K562 (cell line): ENCODE results near the gene CELSR1. TPM values are rescaled to one million over a fixed set of nuclear protein-coding genes. Genes with fewer than 3 reads are reported as not detected.
A peak's percentile ranks its signal among the peaks of the same experiment; 100 is the strongest.

Source experiments
- ATAC-seq: fragments of 200-7000 bp; cut with Tn5 transposase; 3 replicates; pipeline ENCODE4 v1.9.1; 2020; ENCODE audit warnings: moderate library complexity
- BruUV-seq: library from RNA; stranded (reverse); fragments of 400-500 nt; replicated peaks from 2 replicates; lab custom pipeline; 2021; lab: Mats Ljungman, UMichigan
- CTCF ChIA-PET: fragments of 300-600 bp; formaldehyde crosslinking; extraction: SDS; loops from one replicate; lab custom pipeline; 2021; ENCODE audit warnings: low intra/inter-chr PET ratio; lab: Yijun Ruan, JAX
- POLR2A ChIA-PET: fragments of 300-600, 350-650 bp; sonication (Branson Sonifier 250); formaldehyde crosslinking; extraction: SDS; loops from one replicate; lab custom pipeline; 2021; ENCODE audit warnings: antibody characterized with exemption, inconsistent platforms; lab: Yijun Ruan, JAX
- DNase-seq, 4 experiments: peaks; one replicate each; pipeline versions ENCODE4 v3.0.0 to v3.0.0-alpha.2; 2011 to 2018; ENCODE audit warnings: low spot score in 3 of 4, mixed read lengths in 3 of 4; ENCODE audit errors: extremely low read depth in 1 of 4
- FAIRE-seq: peaks from 2 replicates; lab custom pipeline; 2011; peaks lifted over from hg19 to GRCh38; lab: Jason Lieb, UNC
- H2AFZ ChIP-seq: 2 replicates; pipeline ENCODE4 v1.6.0; 2011; ENCODE audit warnings: low read depth, low read length, control low read depth, inconsistent platforms
- H3K27ac ChIP-seq: fragments of 200-600 bp; 3 replicates; pipeline ENCODE4 v1.8.0; 2011; ENCODE audit warnings: low read depth, mild to moderate bottlenecking, control low read depth, inconsistent platforms, low read length, moderate library complexity, mixed read lengths; ENCODE audit errors: extremely low read depth
- H3K27me3 ChIP-seq, 2 experiments: fragments of 300-600 bp in 1 of 2; 2 replicates in 1 of 2; 3 replicates in 1 of 2; pipeline versions ENCODE4 v1.6.0 to v1.8.0; 2011; ENCODE audit warnings: inconsistent platforms in 2 of 2, low read length in 2 of 2, mild to moderate bottlenecking in 1 of 2, mixed read lengths in 1 of 2, moderate library complexity in 1 of 2; ENCODE audit not compliant: control insufficient read depth in 2 of 2, insufficient read depth in 2 of 2
- H3K36me3 ChIP-seq: fragments of 300-600 bp; 3 replicates; pipeline ENCODE4 v1.8.0; 2011; ENCODE audit warnings: mild to moderate bottlenecking, low read length, inconsistent platforms; ENCODE audit not compliant: control insufficient read depth, insufficient read depth
- H3K4me1 ChIP-seq, 2 experiments: fragments of 200-600 bp in 1 of 2; replicated peaks in 1 of 2; 2 replicates in 1 of 2; 3 replicates in 1 of 2; pipeline versions ENCODE4 v1.5.1 to v1.8.0; 2011; ENCODE audit warnings: inconsistent platforms in 2 of 2, low read length in 2 of 2, mild to moderate bottlenecking in 1 of 2, mixed read lengths in 1 of 2, moderate library complexity in 1 of 2; ENCODE audit not compliant: control insufficient read depth in 2 of 2, insufficient read depth in 2 of 2
- H3K4me2 ChIP-seq: 2 replicates; pipeline ENCODE4 v1.6.1; 2011; ENCODE audit warnings: low read length, control low read depth, inconsistent platforms, mixed read lengths; ENCODE audit not compliant: insufficient read depth
- H3K4me3 ChIP-seq: fragments of 200-600 bp; sonication (generic), shearing (Covaris generic); 2 replicates; pipeline ENCODE4 v1.5.1; 2016; ENCODE audit warnings: control low read depth, inconsistent platforms
- H3K79me2 ChIP-seq: fragments of 200-600 bp; 3 replicates; pipeline ENCODE4 v1.8.0; 2011; ENCODE audit warnings: low read length, inconsistent platforms; ENCODE audit not compliant: control insufficient read depth, insufficient read depth
- H3K9ac ChIP-seq, 2 experiments: 2 replicates each; pipeline versions ENCODE4 v1.6.0 to v1.6.1; 2011; ENCODE audit warnings: low read depth in 2 of 2, low read length in 2 of 2, control low read depth in 1 of 2, inconsistent platforms in 1 of 2, mild to moderate bottlenecking in 1 of 2, mixed read lengths in 1 of 2; ENCODE audit not compliant: insufficient read depth in 1 of 2
- H3K9me1 ChIP-seq: one replicate; pipeline ENCODE4 v1.6.0; 2011; ENCODE audit warnings: inconsistent platforms, mild to moderate bottlenecking, low read length, moderate library complexity; ENCODE audit not compliant: control insufficient read depth, insufficient read depth
- H3K9me3 ChIP-seq: replicated peaks from 2 replicates; pipeline ENCODE4 v1.5.1; 2011; ENCODE audit warnings: low read depth, low read length, inconsistent platforms; ENCODE audit not compliant: control insufficient read depth, insufficient read depth
- H4K20me1 ChIP-seq: replicated peaks from 2 replicates; pipeline ENCODE4 v1.6.1; 2011; ENCODE audit warnings: low read length, inconsistent platforms, mixed read lengths; ENCODE audit not compliant: control insufficient read depth, insufficient read depth
- FOXJ2 ChIP-seq: fragments of 200-800 bp; sonication (Bioruptor generic); IDR thresholded peaks from 2 replicates; pipeline ENCODE4 v1.6.1; 2016; ENCODE audit warnings: missing genetic modification characterization, missing compliant biosample characterization
- HDGF ChIP-seq: fragments of 450-650 bp; IDR thresholded peaks from 2 replicates; pipeline ENCODE4 v1.6.1; 2016
- NCOA1 ChIP-seq: fragments of 450-650 bp; IDR thresholded peaks from 2 replicates; pipeline ENCODE4 v1.6.1; 2016; ENCODE audit warnings: low read depth
- NR2C1 ChIP-seq, 2 experiments: fragments of 450-650 bp; IDR thresholded peaks; 2 replicates each; pipeline ENCODE4 v1.6.1; 2017; ENCODE audit warnings: mild to moderate bottlenecking in 2 of 2, antibody characterized with exemption in 1 of 2, inconsistent platforms in 1 of 2, missing compliant biosample characterization in 1 of 2, missing genetic modification characterization in 1 of 2
- NR2F6 ChIP-seq: fragments of 450-650 bp; formaldehyde crosslinking; IDR thresholded peaks from 2 replicates; pipeline ENCODE4 v1.4.0; 2020; ENCODE audit warnings: mild to moderate bottlenecking
- PHF8 ChIP-seq: fragments of 200-600 bp; sonication (generic); IDR thresholded peaks from 2 replicates; pipeline ENCODE4 v1.6.1; 2012; ENCODE audit warnings: mixed run types, mild to moderate bottlenecking, inconsistent platforms, low read length, moderate library complexity, borderline replicate concordance
- RBM25 ChIP-seq: fragments of 200-400 bp; formaldehyde crosslinking; IDR thresholded peaks from 2 replicates; pipeline ENCODE4 v1.6.1; 2018; ENCODE audit warnings: low read length, low read depth, moderate library complexity; ENCODE audit not compliant: severe bottlenecking
- TSC22D4 ChIP-seq: fragments of 450-650 bp; IDR thresholded peaks from 2 replicates; pipeline ENCODE4 v1.6.1; 2016; ENCODE audit warnings: missing genetic modification characterization, missing biosample characterization, control low read depth
- U2AF1 ChIP-seq: fragments of 200-400 bp; formaldehyde crosslinking; optimal IDR thresholded peaks from 2 replicates; pipeline ENCODE3; 2017; ENCODE audit warnings: mild to moderate bottlenecking, low read depth, low read length, moderate library complexity
- ZC3H11A ChIP-seq: IDR thresholded peaks from 2 replicates; pipeline ENCODE4 v1.6.1; 2012; ENCODE audit warnings: low read depth, low read length, improper control_type of control experiment
- ZNF175 ChIP-seq: fragments of 200-800 bp; sonication (Bioruptor generic); IDR thresholded peaks from 2 replicates; pipeline ENCODE4 v1.6.1; 2016; ENCODE audit warnings: low read depth, mild to moderate bottlenecking, missing genetic modification characterization, missing compliant biosample characterization
- ZNF408 ChIP-seq: fragments of 250-450 bp; sonication (Bioruptor Pico); IDR thresholded peaks from 2 replicates; pipeline ENCODE4 v1.4.0; 2020; ENCODE audit warnings: low read depth, mild to moderate bottlenecking, moderate library complexity
- ZNF444 ChIP-seq: fragments of 250-450 bp; sonication (Bioruptor Pico); IDR thresholded peaks from 2 replicates; pipeline ENCODE4 v1.4.0; 2020; ENCODE audit warnings: mild to moderate bottlenecking, moderate library complexity
- WGBS: fragments of 100-300 bp; shearing (Covaris generic); methylation state at CpG from one replicate; pipeline ENCODE4 v1.1.6; 2016; ENCODE audit warnings: low coverage, mixed read lengths; ENCODE audit not compliant: insufficient coverage; ENCODE audit errors: missing lambda C conversion rate; 5-methylcytosine and 5-hydroxymethylcytosine counted together
- in situ Hi-C: fragments of 300-500 bp; cut with MboI; formaldehyde crosslinking; loops from 4 replicates; pipeline ENCODE4 v1.15.0; 2018; ENCODE audit warnings: inconsistent platforms, mixed read lengths
- intact Hi-C: fragments of 100-400 bp; cut with micrococcal nuclease; formaldehyde crosslinking; loops from 2 replicates; pipeline ENCODE4 v1.14.2; 2022
- polyA plus RNA-seq, 8 experiments: library from polyadenylated mRNA; depleted of rRNA in 4 of 8; stranded (reverse) in 5 of 8; unstranded in 3 of 8; fragments of >200 nt; fragmentation: Nextera tagmentation in 2 of 8; fragmentation: Illumina TruSeq in 1 of 8; extraction: Ambion mirVana in 2 of 8; extraction: Trizol in 1 of 8; gene quantifications; 2 replicates each; pipeline versions ENCODE4 v1.2.1 to v1.2.3, GENCODE V29; 2011 to 2014; ENCODE audit warnings: inconsistent platforms in 1 of 8, missing spikeins in 1 of 8
- total RNA-seq, 7 experiments: library from RNA; depleted of rRNA in 6 of 7; stranded (reverse); fragments of >200 nt in 6 of 7; fragmentation: Illumina TruSeq in 2 of 7; extraction: Trizol in 2 of 7; gene quantifications; 2 replicates each; pipeline versions ENCODE4 v1.2.1 to v1.2.3, GENCODE V29; 2011 to 2021; ENCODE audit warnings: low replicate concordance in 1 of 7
- TF ChIP-seq, protein P1 (sequence below), 2 experiments: fragments of 450-650 bp in 1 of 2; sonication (generic) in 1 of 2; formaldehyde crosslinking in 1 of 2; IDR thresholded peaks in 1 of 2; conservative IDR thresholded peaks in 1 of 2; 2 replicates each; pipeline versions ENCODE4 v1.6.1 to v1.8.1; 2016 to 2023; ENCODE audit warnings: mild to moderate bottlenecking in 2 of 2, moderate library complexity in 2 of 2, inconsistent platforms in 1 of 2, missing genetic modification reagents in 1 of 2

The CELSR1 gene
- total and polyA plus RNA-seq, 9 of the 15 experiments (the other 6 are each of a cell fraction or from before 2014, with no cell fraction given) = under 0.01 to 0.09 TPM; not detected in 7

DNA sequence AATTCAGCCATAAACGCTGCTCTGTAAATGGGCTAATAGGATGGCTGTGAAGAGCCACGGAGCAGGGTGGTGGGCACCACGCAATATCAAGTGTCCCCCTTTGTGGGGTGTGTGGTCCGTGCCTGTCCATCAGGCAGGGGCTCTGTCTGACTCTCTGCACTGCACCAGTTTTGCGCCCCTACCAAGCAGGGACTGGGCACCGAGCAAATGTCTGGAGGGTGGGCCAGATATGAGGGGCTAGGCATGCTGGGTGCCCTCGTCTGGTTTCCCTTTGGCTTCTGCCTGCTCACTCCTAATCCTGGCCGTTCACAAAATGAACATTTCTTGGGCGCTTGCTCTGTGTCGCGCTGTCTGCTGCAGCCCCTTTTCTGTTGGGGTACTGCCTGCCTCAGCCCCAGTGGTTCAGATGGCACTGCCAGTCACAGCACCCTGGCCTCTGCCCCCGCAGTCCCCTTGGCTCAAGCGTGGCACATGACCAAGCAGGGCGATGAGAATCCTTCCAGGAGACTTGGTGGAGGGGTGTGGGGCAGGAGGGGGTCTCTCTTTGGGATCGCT is 37.1 kb upstream of the CELSR1 start:
- Histone ChIP-seq H3K79me2 (peaks cover 23% of the 10 kb centered on the region), H4K20me1 (no peaks in the 10 kb centered on the region), H3K27ac (no peak overlapping the region), H3K36me3 (no peaks in the 10 kb centered on the region), H3K9me3 (0 out of 2 replicates have a peak, but pooled peaks cover 2% of the 10 kb centered on the region), H2AFZ (no peak overlapping the region), H3K27me3 (no peaks in the 10 kb centered on the region), H3K9ac (peak overlapping the region in 1 of 2 experiments; percentile 74; a peak in 2 of 4 replicates), H3K4me1 (peaks cover 29 to 46% of the 10 kb centered on the region in 2 experiments), H3K4me3 (no peak overlapping the region), H3K9me1 (no peaks in the 10 kb centered on the region), H3K4me2 (no peak overlapping the region)
- no peak for FAIRE-seq
- DNase-seq = no peak
- no peak for ATAC-seq
- TF ChIP-seq NR2C1 (IDR thresholded peaks at IDR 0.05) (no peak), NR2C1 (tag; IDR thresholded peaks at IDR 0.05) (no peak), FOXJ2 (tag) (no peak), NR2F6 (CRISPR knock-in tag) (no peak)
- no TSS peak for BruUV-seq
- 71% methylated on average over 8 of the region's 15 CpGs for WGBS
- intact Hi-C loops (no loop called here), in situ Hi-C loops (no loop called here)
- CTCF ChIA-PET = no interaction called here
- POLR2A ChIA-PET = interaction anchor here (0.9 kb wide), 1 partner anchor 24 kb away, joined by 4 read pairs; no protein-coding TSS in a partner anchor

DNA sequence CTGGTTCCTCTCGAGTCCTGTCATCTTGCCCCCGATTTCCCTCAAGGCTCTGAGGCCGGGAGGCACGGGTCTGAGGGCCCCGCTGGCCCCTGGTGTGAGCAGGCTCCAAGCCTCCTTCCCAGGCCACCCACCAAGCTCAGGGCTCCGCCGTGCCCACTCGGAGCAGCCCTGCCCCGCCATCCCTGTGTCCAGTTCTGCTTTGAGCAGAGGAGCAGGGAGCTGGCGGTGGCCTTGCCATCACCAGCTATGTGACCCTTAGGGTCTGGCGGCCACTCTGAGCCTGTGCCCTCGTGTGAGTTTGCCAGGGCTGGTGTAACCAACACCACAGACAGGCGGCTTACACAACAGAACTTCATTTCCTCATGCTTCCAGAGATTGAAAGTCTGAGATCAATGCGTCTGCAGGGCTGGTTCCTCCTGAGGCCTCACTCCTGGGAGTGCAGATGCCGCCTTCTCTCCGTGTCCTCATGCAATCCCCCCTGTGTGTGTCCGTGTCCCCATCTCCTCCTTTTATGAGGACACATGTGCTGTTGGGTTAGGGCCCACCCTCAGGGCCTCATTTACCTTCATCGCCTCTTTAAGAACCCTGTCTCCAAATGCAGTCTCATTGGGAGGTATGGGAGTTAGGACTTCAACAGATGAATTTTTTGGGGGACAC is 36.5 kb upstream of the CELSR1 start:
- ChIA-PET POLR2A (no interaction called here), CTCF (no interaction called here)
- H4K20me1 ChIP-seq = no peaks in the 10 kb centered on the region
- DNase-seq (no peak), ATAC-seq (no peak), FAIRE-seq (no peak)
- H3K4me2 ChIP-seq = no peak overlapping the region
- H3K27me3 ChIP-seq = no peaks in the 10 kb centered on the region
- intact Hi-C loops (no loop called here), in situ Hi-C loops (no loop called here)
- no peaks in the 10 kb centered on the region for H3K36me3 ChIP-seq
- 66% methylated on average over 10 of the region's 18 CpGs for WGBS
- H3K9ac ChIP-seq = no peak overlapping the region
- 0 out of 2 replicates have a peak, but pooled peaks cover 2% of the 10 kb centered on the region for H3K9me3 ChIP-seq
- no peak overlapping the region for H3K27ac ChIP-seq
- BruUV-seq = no TSS peak
- no peak overlapping the region for H2AFZ ChIP-seq
- H3K4me3 ChIP-seq = no peak overlapping the region
- no peaks in the 10 kb centered on the region for H3K9me1 ChIP-seq
- peaks cover 26 to 45% of the 10 kb centered on the region in 2 experiments for H3K4me1 ChIP-seq
- H3K79me2 ChIP-seq = peaks cover 17% of the 10 kb centered on the region
- no peak for TF ChIP-seq ZC3H11A
- TF ChIP-seq PHF8 = no peak
- TF ChIP-seq ZNF444 = no peak
- TF ChIP-seq ZNF175 (CRISPR knock-in tag) = no peak
- no peak for TF ChIP-seq U2AF1
- no peak for TF ChIP-seq ZNF408
- no peak for TF ChIP-seq RBM25
- no peak for TF ChIP-seq TSC22D4 (tag)
- TF ChIP-seq, protein P1, sequence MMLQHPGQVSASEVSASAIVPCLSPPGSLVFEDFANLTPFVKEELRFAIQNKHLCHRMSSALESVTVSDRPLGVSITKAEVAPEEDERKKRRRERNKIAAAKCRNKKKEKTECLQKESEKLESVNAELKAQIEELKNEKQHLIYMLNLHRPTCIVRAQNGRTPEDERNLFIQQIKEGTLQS (IDR thresholded peaks at IDR 0.05) = no peak
- TF ChIP-seq, protein P1 (CRISPR knock-in tag; conservative IDR thresholded peaks at IDR 0.05) = no peak
- TF ChIP-seq HDGF = no peak
- no peak for TF ChIP-seq NCOA1
